Activated gamma-delta T cell treated with anti-CD3 and anti-CD28 coated beads, Interleukin-2, amount 50 U/mL, for 16 hours (primary cell): Measurements from ENCODE around the gene TMEM41A.
"Not testable (repeated sequence)": the region's sequence is repeated elsewhere in the genome, so short reads cannot be mapped to it uniquely, and the experiment has no call there.

Source experiments
- DNase-seq: peaks from one replicate; pipeline ENCODE4 v3.0.0-alpha.2; 2020; ENCODE audit warnings: low read depth

The TMEM41A gene

DNA sequence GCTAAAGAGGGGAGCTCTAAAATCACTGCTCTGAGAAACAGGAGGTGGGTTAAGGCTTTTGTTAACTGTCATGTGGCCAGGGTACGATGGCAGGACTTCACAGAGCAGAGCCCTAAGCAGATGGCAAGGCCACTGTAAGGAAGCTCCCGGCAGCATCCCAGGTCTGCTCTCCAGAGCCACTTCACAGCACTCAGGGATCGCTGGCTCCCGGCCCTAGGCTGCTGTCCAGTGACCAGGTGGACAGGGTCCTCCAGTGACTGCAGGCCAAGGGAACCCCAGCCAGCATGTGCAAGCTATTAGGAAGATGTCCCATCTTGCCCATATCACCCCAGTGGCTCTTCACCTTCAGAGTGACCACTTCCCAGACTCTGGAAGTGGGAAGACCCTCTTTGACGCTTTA is 10.4 kb downstream of the TMEM41A start:
- DNase-seq: no peak

DNA sequence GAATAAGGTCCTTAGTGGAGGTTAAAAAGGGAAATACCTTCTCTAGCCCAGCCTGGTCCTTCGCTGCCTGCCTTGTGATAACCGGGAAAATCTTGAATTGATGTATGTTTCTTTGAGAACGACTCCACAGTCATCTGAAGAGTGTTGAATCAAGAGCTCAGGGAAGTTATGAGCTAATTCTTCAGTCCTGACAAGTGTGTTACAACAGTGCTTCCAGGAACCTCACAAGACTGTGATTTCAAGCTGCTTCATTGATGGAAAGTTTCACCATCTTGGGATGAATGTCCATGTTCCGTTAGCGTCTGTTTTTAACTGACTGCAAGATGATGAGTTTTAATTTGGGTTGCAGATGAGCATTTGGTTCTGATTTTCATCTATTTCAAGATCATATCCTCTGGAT is 12.4 kb downstream of the TMEM41A start:
- DNase-seq: no peak

GRCh38 chr3:185484296-185484695 is 14.5 kb downstream of the TMEM41A start:
- no peak for DNase-seq

DNA sequence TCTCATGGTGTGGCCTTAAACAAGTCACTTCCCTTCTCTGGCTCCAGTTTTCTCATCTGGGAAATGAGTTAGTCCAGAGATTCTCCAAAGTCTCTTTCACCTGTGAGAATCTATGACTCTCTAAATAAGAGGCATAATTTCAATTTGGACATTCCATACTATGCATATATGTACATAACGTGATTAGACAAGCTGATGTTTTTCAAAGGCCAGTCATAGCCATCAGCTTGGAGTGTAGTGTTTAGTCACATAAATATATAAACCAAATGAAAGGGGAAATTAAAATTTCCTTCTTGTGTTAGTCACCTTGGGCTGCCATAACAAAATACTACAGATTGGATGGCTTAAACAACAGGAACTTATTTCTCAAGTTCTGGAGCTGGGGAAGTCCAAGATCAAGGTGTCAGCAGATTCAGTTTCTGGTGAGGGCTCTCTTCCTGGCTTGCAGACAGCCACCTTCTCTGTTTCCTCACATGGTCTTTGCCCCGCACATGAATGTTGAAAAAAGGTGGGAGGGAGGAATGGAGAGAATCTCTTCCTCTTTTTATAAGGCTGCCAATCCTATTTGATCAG is 19.4 kb downstream of the TMEM41A start:
- DNase-seq: no peak

- DNase-seq: no peak
Observed at GRCh38 chr3:185477316-185477715, 21.5 kb downstream of the TMEM41A start.

- DNase-seq: not testable (repeated sequence)
Observed at GRCh38 chr3:185474922-185475321, 23.9 kb downstream of the TMEM41A start.

DNA sequence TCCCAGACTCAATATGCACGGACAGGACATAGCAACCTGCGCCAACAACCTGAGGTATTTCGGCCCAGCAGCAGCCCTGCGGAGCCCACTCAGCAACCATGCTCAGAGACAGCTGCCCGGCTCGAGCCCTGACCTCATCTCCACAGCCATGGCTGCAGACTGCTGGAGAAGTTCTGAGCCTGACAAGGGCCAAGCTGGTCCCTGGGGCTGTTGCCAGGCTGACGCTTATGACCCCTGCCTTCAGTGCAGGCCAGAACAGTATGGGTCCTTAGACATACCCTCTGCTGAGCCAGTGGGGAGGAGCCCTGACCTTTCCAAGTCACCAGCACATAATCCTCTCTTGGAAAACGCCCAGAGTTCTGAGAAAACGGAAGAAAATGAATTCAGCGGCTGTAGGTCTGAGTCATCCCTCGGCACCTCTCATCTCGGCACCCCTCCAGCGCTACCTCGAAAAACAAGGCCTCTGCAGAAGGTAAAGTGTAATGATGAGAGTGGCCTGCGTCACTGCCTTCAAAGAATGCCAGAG is 25.5 kb downstream of the TMEM41A start:
- DNase-seq: no peak

- no peak for DNase-seq
Observed at GRCh38 chr3:185470323-185470722, 28.5 kb downstream of the TMEM41A start.

GRCh38 chr3:185469542-185469941 is 29.3 kb downstream of the TMEM41A start:
- no peak for DNase-seq

DNA sequence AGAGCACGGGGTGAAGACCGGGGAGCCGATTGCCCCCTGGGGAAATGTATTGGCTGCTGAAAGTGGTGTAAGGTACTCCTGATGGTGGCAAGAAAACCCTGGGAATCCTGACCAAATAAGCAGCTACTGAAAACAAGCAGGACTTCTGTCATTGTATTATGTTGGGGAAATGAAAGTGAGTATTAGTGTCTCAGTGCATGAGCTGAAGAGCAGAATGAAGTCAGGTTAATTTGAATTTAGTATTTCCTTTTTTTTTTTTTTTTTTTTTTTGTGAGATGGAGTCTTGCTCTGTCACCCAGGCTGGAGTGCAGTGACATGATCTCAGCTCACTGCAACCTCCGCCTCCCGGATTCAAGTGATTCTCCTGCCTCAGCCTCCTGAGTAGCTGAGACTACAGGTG is 32.7 kb downstream of the TMEM41A start:
- not testable (repeated sequence) for DNase-seq

DNA sequence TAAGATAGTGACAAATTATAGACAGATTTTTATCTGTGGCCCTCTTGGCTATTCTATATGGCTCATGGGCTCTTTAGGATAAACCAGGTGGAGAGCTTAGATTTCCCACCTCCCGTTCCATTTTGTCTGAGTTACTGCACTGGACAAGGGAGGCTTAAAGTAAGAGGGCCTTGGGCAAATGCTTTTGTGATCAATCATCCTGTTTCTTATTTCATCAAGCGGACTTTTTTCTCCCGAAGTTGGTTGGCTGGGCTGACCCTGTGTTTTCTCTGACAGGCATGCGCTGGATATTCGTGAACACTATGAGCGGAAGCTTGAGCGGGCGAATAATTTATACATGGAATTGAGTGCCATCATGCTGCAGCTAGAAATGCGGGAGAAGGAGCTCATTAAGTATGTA is 33.4 kb downstream of the TMEM41A start:
- no peak for DNase-seq

GRCh38 chr3:185460719-185461350 is 38.0 kb downstream of the TMEM41A start:
- DNase-seq: no peak

DNA sequence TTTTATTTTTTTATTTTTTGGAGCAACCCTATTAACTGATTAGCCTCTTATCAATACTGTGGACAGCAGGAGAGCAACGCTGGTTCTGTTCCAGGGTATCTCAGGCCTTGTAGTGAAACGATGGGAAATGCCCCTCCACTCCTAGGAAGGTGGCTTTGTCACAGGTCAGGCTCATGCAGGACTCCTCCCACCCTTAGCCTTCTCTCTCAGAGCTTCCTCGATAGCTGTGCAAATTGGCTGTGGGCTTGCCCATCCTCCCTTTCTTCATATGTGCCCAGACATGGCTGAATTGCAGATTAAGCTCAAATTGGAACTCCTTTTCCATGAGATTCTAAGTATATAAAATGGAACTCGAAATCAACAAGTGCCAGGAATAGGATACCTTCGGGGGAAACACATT is 38.5 kb downstream of the TMEM41A start:
- DNase-seq: no peak

DNA sequence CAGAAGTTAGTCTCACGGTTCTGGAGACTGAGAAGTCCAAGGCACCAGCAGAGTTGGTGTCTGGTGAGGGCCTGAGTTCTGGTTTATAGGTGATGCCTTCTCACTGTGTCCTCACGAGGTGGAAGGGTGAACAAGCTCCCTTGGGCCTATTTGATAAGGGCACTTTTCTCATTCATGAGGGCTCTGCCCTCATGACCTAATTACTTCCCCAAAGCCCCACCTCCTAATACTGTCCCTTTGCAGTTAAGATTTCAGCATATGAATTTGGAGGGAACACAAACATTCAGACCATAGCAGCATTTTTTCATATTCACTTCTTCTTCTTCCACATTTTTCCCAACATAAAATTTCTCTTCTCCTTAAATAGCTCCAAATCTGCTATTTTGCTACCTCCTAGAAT is 41.5 kb downstream of the TMEM41A start:
- DNase-seq: no peak

GRCh38 chr3:185451432-185451831 is 47.4 kb downstream of the TMEM41A start:
- DNase-seq: not testable (repeated sequence)

DNA sequence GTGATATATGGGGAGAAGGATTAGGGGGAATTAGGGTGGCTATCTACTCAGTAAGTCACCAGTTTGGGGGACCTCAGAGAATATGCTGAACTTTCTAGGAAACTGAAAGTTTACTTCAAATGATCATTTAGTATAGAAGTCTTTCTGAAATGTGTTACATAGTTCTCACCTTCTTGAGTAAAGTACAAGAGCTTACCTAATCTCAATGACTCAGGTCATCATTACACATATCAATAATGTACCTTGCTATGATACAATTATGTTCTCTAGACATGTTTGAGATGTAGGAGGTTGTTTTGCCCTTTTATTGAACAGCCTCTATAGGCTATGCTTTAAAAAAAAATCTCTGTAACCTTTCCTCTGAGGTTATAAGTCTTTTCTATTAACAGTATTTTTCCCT is 50.7 kb downstream of the TMEM41A start:
- DNase-seq: no peak

GRCh38 chr3:185444329-185444728 is 54.5 kb downstream of the TMEM41A start:
- no peak for DNase-seq

DNA sequence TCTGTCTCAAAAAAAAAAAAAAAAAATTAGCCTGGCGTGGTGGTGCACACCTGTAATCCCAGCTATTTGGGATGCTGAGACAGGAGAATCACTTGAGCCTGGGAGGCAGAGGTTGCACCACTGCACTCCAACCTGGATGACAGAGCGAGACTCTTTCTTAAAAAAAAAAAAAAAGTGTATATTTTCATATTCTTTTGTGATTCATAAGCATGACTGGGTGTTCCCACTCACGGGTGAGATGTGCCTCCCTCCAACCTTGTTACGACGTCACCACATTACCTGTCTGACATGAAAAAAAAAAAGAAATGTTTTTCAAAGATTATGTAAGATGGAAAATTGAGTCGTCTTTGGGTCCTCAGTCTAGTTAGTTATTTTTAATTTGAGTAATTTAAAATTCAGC is 56.8 kb downstream of the TMEM41A start:
- DNase-seq: no peak

DNA sequence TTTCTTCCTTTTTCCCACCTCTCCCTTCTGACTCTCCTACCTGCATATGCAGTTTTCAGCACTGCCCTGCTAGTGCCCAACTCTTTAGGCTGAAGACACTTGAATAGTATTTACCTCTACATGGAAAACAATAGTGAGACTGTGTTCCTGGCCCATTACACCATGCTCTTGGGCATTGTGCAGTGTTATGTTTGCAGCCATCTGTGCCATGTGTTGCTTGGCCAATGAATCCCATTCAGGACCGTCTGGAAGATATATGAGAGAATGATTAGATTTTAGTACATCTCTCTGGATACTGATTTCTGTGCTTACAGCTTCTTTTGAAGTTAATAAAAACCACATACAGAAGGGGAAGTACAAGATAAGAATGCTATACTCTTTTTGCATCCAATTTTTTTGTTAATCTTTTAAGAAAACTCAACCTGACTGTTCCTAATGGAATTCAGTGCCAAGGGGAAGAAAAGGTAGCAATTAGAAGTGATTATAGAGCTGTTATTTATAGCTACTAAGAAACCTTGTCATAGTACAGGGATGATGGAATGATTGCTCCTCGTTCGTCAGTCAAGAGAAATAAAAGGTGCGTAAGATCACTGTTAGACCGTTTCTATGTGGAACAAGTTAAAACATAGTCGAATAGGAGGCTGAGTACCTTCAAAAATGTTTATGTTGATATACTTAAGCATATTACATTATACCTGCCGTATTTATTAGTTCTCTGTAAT is 58.9 kb downstream of the TMEM41A start:
- no peak for DNase-seq
